HG03196 (cell line): Measurements from ENCODE around the gene DNASE1L3.
"Not testable (repeated sequence)": the region's sequence is repeated elsewhere in the genome, so short reads cannot be mapped to it uniquely, and the experiment has no call there.

Experiments
- ATAC-seq: cut with Tn5 transposase; IDR thresholded peaks from one replicate; pipeline ENCODE4 v1.9.1; 2021; ENCODE audit not compliant: unreplicated experiment

The DNASE1L3 gene

DNA sequence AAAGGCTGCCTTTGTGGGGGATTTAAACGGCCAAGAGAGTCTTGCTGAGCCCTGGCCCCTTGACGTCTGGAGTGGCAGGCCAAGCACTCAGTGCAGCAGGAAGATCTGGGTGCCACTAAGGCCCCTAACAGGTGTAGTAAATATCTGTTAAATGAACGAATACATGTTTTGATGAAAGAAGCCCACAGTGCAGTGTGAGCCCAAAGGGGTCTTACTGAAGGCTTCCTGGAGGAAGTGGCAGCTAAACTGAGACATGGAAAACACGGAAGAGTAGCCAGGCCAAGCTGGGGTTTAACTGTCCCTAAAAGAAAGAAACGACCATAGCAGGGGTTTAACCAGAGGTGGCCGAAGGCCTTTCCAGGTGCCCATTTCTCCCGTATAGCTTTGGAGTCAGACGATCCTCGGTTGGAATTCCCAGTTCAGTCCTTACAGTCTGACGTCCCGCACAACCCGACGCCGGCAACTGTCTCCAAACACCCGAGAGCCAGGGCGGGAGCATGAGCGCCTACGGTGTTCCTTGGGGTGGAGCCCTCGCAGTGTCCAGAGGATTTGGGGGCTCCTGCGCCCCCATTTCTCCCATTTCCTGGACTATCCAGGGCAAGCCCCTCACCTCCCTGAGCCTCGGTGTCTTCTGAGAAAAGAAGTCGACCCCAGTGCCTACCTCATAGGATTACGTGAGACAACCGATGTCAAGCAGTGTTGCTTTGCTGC is 25.9 kb upstream of the DNASE1L3 start:
- peak; percentile 1 for ATAC-seq

DNA sequence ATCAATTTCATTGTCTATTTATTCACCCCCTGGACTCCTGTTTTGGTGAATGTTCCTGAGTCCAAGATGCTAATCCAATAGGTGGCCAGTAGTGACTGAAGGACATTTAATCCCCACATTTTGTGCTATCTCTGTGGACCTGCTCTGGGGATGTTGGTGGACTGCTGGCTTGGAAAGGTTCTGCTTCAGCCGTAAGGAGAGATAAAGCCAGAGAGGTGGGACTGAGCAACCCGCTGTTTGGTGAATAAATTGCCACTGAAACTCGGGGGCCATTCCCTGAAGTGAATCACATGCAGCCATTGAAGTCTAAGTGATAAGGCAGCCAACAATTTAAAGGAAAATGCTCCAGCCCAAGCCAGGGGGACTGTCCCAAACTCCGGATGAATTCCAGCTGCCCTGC is 25.2 kb upstream of the DNASE1L3 start:
- ATAC-seq: no peak

DNA sequence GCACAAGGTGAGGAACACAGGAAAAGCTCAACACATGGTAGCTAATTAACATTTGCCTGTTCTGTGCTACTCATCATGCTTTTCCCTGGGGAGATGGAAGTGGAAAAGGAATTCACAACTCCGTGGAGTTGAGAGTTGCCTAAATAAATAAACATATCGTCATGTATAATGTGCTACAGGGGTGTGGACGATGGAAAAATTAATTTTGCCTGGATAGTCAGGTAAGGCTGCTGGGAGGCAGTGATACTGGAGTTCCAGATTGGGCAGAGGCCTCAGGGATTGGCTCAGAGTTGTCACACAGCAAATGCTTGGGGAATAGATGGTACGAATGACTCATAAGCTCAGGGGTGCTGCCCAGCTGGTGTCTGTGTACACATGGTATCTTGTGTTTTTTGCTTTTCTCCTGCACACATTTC is 23.8 kb upstream of the DNASE1L3 start:
- no peak for ATAC-seq

GRCh38 chr3:58231666-58232065 is 20.9 kb upstream of the DNASE1L3 start:
- no peak for ATAC-seq

DNA sequence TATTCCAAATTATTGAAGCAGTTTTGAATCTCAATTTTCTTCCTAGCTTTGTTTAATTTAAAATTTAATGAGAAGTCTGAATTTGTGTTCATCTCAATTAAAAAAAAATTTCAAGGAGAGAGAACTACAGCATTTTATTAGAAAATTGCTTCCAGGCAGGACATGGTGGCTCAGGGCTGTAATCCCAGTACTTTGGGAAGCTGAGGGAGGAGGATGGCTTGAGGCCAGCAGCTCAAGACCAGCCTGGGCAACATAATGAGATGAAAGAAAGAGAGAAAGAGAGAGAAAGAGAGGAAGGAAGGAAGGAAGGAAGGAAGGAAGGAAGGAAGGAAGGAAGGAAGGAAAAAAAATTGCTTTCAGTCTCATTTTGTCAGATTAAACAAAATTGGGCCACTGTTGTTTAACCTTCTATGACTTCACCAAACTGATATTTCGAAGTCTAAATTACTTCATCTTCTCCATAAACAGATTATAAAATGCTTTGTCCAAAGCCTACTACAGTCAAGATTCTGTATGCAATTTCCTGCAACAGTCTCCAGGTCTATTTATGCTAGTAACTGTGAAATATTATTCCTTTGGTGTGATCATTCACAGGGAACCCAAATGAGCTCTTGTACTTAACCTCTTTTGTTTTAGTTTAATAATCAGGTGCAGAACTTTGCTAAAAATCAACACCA is 20.2 kb upstream of the DNASE1L3 start:
- ATAC-seq: no peak

DNA sequence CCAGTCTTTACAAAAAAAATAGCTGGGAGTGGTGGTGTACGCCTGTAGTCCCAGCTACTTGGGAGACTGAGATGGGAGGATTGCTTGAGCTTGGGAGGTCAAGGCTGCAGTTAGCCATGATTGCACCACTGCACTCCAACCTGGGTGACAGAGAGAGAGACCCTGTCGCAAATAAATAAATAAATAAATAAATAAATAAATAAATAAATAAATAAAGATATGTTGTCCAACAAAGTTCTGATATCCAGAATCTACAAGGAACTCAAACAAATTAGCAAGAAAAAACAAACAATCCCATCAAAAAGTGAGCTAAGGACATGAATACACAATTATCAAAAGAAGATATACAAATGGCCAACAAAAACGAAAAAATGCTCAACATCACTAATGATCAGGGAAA is 17.2 kb upstream of the DNASE1L3 start:
- not testable (repeated sequence) for ATAC-seq

- no peak for ATAC-seq
Measured at GRCh38 chr3:58223855-58224254, 13.1 kb upstream of the DNASE1L3 start.

- ATAC-seq: no peak
Measured at GRCh38 chr3:58222161-58222724, 11.5 kb upstream of the DNASE1L3 start.

GRCh38 chr3:58218904-58219303 is 8.1 kb upstream of the DNASE1L3 start:
- ATAC-seq: no peak

DNA sequence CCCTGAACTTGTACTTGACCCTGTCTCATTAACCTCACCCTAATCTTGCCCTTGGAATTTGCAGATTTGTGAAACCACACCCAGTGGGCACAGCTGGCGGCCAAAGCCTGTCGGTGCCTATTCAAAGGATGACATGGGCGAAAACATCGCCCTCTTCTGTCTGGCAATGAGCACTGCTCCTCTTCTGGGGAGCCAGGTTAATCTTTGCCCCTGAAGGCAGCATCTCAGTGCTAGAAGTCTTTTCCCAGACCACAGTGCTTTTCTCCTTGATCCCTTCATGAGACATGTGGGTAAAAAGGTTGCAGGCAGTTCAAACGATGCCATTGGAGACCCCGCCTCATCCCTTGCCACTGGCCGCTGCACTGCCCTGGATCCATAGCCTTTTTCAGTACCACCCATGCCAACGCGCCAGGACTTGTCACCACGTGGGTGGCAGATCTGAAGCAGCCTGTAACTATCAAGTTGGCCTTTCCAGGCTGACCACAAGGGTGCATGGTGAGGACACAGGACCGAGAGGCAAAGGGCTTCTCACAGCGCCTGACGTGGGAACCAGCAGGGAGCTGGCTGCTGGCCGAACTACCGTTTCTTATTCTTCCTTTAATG is 6.5 kb upstream of the DNASE1L3 start:
- peak; percentile 42 for ATAC-seq

GRCh38 chr3:58216496-58217195 is 5.9 kb upstream of the DNASE1L3 start:
- ATAC-seq: no peak

DNA sequence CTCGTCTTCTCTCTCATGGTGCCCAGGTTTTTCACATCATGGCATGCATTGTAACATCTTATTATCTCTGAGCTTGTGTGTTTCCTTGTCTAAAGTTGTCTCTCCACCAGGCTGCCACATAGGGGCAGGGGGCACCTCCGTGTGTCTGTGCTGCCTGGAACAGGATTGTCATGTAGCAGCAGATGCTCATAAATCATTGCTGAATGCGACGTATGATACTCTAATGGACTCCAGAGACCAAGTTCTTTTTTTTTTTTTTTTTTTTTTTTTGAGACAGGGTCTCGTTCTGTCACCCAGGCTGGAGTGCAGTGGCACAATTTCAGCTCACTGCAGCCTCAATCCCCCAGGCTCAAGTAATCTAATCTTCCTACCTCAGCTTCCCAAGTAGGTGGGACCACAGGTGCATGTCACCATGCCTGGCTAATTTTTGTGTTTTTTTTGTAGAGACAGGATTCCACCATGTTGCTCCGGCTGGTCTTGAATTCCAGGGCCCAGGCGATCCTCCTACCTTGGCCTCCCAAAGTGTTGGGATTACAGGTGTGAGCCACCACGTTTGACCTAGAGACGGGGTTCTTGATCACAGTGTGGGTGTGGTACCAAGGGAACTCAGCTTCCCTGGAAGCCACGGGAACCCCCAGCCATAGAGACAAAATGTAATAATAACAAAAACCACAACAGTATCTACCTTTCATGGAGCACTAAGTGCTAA is 4.7 kb upstream of the DNASE1L3 start:
- ATAC-seq: no peak

DNA sequence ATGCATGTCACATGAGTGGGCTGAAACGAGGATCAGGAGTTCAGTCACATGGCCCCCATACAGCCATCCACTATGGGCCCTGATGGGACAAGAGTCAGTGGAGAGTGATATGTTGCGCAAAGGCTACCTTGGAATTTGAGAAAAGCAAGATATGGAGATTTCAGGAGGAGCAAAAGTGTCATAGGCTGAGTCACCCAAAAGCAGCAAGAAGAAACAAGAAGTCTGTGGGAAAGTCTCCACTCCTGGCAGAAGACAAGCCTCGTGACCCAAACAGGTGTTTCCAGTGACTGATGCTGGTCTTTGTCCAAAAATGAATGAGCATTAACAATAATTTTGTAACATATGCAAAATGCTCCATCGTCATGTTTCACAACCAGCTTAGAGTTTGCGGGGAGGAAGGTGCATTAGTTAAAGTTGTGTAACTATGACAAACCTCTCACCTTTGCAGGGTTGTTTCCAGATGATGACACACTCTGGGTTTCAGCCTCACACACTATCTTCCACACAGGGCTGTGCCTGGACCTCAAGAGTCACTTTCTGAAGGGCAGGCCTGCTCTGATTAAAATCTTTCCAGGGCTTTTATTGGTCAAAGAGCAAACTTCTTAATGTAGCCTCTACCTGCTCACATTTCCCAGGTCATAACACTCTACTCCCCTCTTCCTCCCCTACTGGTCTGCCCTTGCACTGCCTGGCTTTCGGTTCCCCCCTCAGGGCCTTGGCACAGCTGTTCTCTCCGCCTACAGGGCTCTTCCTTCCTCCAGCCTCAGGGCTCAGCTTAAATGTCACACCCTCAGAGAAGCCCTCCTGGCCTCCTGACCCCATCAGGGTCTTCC is 3.9 kb upstream of the DNASE1L3 start:
- peak; percentile 77 for ATAC-seq

DNA sequence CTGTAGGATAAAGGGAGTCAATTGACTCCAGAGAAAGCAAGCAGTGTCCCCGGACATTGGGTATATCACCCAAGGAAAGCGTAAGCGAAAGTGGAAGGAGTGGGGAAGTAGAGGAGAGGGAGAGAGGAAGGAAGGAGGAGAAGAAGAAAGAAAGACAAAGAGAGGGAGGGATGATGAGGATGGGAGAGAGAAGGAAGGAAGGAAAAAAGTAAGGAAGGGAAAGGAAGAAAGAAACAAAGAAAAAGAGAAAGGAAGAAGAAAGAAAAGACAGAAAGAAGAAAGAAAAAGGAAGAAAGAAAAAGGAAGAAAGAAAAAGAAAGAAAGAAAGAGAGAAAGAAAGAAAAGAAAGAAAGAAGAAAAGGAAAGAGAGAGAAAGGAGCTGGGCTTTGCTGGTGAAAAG is 839 bp downstream of the DNASE1L3 start:
- no peak for ATAC-seq

DNA sequence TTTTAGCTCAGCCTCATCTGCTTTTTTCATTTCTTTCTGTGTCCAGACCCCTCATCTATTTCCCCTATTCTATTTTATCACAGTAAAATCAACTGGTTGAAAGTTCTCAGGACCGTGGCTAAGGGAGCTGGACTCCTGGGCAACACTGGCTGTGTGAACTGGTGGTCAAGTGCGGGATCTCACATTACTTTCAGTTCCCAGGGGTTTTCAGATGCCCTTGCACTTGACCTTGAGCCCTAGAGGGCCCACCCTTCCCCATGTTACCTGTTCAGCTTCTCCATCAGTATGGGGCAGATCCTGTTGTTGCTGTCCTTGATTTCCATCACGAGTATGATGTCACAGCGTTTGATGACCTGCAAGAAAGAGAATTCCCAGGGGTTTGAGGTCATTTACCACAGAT is 2.8 kb downstream of the DNASE1L3 start:
- ATAC-seq: no peak

GRCh38 chr3:58206406-58207011 is 4.3 kb downstream of the DNASE1L3 start:
- no peak for ATAC-seq

GRCh38 chr3:58205981-58206380 is 4.8 kb downstream of the DNASE1L3 start:
- ATAC-seq: no peak

DNA sequence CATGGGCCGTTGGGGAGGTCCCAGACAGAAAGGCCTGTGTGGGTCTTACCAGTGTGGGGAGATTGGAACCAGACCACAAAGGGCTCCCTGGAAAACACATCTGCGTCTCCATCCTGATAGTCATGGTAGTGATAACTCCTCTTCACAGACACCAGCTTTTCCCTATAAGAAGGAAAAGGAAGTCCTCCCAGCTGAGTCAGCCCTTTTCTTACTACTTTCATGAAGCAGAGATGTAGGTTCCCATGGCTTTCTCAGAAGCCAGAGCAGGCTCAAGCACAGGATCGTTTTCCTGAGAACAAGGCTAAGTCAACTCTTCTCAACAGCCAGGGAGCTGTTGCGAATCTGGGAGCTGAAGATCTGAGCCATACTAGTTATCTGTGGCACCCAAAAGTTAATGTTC is 6.1 kb downstream of the DNASE1L3 start:
- no peak for ATAC-seq

DNA sequence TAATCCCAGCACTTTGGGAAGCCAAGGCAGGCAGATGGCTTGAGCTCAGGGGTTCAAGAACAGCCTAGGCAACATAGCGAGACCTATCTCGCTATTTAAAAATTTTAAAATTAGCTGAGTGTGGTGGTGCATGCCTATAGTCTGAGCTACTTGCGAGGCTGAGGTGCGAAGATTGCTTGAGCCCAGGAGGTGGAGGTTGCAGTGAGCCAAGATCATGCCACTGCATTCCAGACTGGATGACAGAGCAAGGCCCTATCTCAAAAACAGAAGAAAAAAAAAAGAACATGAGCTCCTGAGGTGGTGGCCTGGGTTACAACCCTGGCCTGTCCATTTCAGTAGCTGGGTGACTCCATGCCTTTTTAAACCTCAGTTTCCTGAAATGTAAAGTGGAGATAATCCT is 7.2 kb downstream of the DNASE1L3 start:
- ATAC-seq: no peak
